NCI-H2227 treated with DMSO at 0.1 percent for 48 hours (cell line): Measurements from ENCODE around the gene GPR62.
"Not testable (repeated sequence)": the region's sequence is repeated elsewhere in the genome, so short reads cannot be mapped to it uniquely, and the experiment has no call there.

Experiments used
- DNase-seq: peaks from one replicate; lab custom pipeline; 2025; lab: John Stamatoyannopoulos, UW

GPR62 gene

GRCh38 chr3:51970606-51971300 is 15.6 kb downstream of the GPR62 start:
- DNase-seq: no peak

GRCh38 chr3:51971350-51971749 is 16.2 kb downstream of the GPR62 start:
- no peak for DNase-seq

DNA sequence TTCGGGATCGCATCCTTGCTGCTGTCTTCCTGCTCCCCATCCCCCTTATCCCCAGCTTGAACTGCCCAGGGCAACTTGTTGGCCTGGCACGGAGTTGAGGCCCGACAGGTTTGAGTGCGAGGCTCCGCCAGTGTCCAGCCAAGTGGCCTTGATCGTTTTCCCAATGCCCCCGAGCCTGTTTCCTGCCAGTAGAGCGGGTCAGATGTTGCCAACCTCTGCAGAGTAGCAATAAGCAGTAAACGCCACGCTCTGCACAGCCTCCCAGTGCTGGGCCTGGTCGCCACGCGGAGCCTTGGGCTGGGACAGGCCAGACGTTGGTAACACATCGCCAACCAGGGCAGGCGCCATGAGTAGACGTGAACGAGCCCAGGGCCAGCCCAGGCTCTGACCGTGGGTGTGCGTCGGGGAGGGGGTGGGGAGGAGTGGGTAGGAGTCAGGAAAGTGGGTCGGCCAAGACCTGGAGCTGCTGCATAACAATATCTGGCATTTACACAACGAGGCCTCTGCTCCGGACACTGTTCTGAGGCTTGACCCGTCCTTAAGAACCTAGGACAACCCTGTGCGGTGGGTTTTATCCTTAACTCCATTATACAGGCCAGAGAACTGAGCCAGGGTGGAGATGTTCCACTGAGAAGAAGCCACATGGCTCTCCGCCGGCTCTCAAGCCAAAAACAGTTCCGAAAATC is 19.2 kb downstream of the GPR62 start:
- no peak for DNase-seq

DNA sequence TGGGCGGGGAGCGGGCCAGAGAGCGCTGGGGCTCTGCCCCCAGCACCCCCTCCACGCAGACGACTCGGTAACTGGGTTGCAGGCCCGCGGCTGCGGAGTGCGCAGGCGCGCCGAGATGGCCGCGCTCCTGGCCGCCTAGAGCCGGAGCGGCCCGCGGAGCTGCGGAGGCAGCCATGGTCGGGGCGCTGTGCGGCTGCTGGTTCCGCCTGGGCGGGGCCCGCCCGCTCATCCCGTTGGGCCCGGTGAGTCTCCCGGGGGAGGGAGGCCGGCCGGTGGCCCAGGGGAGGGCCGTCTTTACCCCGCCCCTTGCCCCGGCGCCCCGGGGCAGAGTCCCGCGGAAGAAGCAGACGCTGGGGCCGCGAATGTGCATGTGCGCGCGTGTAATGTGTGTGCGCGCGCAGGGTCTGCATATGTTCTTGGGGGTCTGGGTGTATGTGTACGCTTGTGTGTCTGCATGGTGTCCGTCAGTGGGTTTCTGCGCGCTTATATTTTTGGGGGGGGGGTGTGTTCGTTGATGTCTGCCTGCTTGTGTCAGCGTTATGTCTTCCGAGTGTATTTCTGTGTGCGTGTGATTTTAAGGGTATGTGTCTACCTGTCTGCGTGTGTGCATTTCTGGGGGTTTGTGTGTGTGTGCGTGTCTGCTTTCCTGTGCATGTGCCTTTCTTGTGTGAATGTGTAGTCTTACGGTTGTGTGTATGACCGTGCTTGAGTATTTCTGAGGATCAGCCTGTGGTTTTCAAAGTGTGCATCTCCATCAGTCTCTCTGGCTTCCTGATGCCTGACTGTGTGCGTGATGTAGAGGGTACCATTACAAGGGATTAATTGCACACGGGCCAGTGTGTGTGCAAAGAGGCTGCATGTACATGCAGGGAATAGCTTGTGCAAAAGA is 20.0 kb downstream of the GPR62 start, which contains the start of gene ABHD14A:
Gene ABHD14A, plus strand, starts transcription at position 102 of the 889 bp plus-strand sequence. Its CDS starts 72 bp downstream, at position 174.
- DNase-seq: peak; percentile 48

GRCh38 chr3:51975852-51976549 is 20.8 kb downstream of the GPR62 start:
- DNase-seq: peak; percentile 42

DNA sequence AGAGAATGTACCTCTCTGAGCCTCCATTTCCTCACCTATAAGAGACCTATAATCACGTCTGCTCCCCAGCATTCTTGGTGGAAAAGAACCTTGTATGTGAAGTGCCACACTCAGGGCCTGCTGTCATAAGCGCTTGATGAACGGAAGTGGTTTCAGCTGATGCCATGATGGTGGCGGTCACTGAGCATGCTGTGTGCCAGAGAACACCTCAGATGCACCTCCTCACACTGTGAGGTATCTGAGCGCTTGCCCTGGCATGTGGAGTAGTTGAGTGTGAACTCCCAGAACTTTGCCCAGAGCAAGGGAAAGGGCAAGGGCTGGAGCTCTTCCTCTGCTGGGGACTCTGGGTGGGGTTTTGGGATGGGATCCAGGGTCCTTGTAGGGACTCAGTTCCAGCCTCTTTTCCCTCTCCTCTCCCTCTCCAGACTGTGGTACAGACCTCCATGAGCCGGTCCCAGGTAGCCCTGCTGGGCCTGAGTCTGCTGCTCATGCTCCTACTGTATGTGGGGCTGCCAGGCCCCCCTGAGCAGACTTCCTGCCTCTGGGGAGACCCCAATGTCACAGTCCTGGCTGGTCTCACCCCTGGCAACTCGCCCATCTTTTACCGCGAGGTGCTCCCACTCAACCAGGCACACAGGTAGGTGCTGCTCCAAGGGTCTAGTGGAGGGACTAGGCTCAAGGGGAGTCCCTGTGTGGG is 22.4 kb downstream of the GPR62 start:
- no peak for DNase-seq

DNA sequence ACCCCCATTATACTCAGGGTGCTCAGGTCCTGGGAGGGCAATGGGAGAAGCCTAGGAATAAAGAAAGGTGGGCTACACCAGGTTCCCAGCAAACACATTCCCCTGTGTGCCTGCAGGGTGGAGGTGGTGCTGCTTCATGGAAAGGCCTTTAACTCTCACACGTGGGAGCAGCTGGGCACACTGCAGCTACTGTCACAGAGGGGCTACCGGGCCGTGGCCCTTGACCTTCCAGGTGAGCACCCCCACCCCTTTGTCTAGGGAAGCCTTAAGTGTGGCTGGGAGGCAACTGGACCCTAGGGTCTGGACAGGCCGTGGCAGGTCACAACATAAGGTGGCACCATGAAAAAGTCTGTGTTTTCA is 22.9 kb downstream of the GPR62 start:
- DNase-seq: no peak

DNA sequence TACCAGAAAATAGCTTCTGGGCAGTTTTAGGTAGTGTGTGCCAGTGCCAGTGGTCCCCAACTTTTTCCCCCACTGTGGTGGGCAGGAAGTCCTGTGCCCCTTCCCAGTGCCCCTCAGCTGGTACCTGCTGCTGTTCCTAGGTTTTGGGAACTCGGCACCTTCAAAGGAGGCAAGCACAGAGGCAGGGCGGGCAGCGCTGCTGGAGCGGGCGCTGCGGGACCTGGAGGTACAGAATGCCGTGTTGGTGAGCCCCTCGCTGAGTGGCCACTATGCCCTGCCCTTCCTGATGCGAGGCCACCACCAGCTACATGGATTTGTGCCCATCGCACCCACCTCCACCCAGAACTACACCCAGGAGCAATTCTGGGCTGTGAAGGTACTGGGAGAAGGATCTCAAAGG is 25.1 kb downstream of the GPR62 start:
- no peak for DNase-seq

DNA sequence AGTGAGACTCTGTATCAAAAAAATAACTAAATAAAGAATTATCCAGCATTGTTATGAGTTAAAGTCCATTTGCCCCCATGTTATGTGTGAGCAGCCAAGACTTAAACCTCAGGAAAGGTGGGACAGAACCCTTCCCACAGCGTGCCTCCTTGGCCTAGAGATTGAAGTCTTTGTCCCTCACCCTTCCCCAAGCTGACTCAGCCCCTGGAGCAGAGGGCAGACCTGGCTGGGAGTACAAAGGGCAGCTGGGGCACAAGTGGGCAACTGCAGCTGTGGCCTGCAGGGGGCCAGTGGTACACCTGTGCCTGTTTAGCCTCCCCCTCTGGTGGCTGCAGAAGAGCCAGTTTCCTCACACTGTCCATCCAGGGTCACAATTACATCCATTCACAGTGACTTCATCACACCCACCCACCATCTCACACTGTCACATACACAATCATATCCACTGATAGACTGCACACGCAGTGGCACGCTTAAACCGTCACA is 27.2 kb downstream of the GPR62 start:
- DNase-seq: no peak

GRCh38 chr3:51982838-51983577 is 27.8 kb downstream of the GPR62 start, which contains the start of gene ACY1:
Gene ACY1, plus strand, starts transcription at chr3:51983535. Its CDS starts 530 bp downstream, at chr3:51984065.
- peak; percentile 41 for DNase-seq

DNA sequence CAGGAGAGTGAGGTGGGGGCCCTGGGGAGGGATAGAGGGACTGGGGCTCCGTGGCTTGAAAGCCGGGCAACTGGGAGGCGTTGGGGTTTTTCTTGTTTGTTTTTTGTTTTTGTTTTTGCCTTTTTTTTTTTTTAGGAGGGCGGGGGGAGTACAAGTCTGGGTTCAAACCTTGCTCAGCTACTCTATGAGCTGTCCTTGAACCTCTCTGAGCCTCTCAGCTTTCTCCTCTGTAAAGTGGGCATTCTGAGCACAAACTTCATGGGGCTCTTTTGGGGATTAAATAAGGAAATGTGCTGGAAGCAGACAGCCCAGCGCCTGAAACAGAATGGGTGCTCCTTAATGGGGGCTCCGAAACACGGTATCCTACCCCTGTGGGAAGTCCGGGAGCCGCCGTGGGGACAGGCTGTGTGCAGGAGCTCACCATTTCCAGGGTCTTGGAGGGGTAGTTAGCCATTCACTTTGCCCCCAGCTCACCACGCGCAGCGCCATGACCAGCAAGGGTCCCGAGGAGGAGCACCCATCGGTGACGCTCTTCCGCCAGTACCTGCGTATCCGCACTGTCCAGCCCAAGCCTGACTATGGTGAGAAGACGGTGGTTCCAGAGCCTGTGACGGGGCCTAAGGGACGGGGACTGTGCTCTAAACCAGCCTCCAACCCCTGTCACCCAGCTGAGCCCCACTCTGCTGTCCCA is 28.5 kb downstream of the GPR62 start:
- no peak for DNase-seq

- no peak for DNase-seq
Measured at GRCh38 chr3:51984269-51984647, 29.1 kb downstream of the GPR62 start.

GRCh38 chr3:51985063-51985462 is 29.9 kb downstream of the GPR62 start:
- DNase-seq: no peak

DNA sequence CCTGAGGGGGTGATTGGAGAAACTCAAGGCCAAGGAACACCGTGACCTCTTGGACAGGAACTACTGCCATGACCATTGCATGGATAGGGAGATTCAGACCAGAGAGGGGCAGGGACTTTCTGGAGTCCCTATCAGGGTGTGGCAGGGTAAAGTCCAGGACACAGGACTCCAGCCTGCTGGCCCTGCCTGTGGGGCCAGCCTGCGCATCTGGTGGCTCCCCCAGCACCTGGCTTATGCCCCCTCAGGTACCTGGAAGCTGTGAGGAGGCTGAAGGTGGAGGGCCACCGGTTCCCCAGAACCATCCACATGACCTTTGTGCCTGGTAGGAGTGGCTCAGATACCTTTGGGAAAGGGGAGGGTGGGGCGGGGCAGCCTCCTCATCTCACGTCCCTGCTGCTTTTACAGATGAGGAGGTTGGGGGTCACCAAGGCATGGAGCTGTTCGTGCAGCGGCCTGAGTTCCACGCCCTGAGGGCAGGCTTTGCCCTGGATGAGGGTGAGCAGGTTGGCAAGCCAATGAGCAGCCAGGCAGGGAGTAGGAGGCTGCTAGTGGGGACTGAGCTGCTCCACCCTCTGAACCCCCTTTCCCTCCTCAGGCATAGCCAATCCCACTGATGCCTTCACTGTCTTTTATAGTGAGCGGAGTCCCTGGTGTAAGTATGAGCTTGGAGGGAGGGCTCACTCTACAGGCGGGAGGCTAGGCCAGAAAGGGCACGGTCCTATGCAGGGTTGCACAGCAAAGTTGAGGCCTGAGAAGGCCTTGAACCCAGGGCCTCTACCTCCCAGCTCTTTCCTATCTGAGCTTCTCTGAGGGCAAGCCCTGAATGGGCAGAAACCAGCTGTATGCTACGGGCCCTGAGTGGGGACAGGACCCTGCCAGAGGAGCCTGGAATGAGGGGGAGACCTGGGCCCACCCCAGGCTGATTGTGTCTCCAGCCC is 31.1 kb downstream of the GPR62 start:
- no peak for DNase-seq

- no peak for DNase-seq
Measured at GRCh38 chr3:51987568-51987967, 32.4 kb downstream of the GPR62 start.

- DNase-seq: no peak
Measured at GRCh38 chr3:51988286-51989146, 33.3 kb downstream of the GPR62 start.

DNA sequence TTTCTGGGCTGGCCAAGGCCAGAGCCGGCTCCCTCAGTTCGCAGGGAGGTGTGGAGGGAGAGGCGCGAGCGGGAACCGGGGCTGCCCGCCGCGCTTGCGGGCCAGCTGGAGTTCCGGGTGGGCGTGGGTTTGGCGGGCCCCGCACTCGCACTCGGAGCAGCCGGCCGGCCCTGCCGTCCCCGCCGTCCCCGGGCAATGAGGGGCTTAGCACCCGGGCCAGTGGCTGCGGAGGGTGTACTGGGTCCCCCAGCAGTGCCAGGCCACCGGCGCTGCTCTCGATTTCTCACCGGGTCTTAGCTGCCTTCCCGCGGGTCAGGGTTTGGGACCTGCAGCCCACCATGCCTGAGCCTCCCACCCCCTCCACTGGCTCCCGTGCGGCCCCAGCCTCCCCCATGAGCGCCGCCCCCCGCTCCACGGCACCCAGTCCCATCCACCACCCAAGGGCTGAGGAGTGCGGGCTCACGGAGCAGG is 35.4 kb downstream of the GPR62 start:
- not testable (repeated sequence) for DNase-seq
